Measurements from ENCODE around the gene CYP4F3. TPM values are rescaled to one million over a fixed set of nuclear protein-coding genes. Genes with fewer than 3 reads are reported as not detected.

CYP4F3 gene
- total and polyA plus RNA-seq, 2 of the 13 experiments (the other 11 are each of a cell fraction or from before 2014, with no cell fraction given), result 17.8 to 22.8 TPM

DNA sequence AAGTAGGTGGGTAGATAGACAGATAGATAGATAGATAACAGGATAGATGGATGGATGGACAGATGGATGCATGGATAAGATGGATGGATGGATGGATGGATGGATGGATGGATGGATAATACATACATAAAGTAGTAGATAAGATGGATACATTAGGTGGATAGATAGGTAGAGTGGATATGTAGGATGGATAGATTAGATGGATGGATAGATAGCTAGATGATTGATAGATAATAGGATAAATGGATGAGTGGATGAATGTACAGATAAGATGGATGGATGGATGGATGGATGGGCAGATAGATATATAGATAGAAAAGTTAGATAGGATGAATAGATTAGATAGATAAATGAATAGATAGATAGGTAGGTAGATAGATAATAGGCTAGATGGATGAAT is 2.1 kb downstream of the CYP4F3 start:
- POLR2A ChIA-PET, result interaction anchor here (1.6 to 4.5 kb wide), 2 partner anchors 30 to 194 kb away, joined by 4 to 68 read pairs; partner anchors contain the start of gene CYP4F12
- Histone ChIP-seq H3K27ac (ENCODE audit: extremely low read length, insufficient read depth, low read length) (no peak overlapping the region), H3K79me2 (ENCODE audit: insufficient read depth, low read length) (peaks cover 32% of the 10 kb centered on the region), H3K27me3 (ENCODE audit: control insufficient read depth in 1 of 2, insufficient read depth in 2 of 2, low read length in 2 of 2) (no peaks in the 10 kb centered on the region), H3K4me2 (ENCODE audit: low read depth, low read length) (peak overlapping the region; percentile 96), H3K9me3 (ENCODE audit: low read length) (no peaks in the 10 kb centered on the region), H2AFZ (ENCODE audit: low read length) (no peak overlapping the region), H3K4me3 (replicated peaks in 1 of 3; ENCODE audit: insufficient read depth in 1 of 3, low read depth in 2 of 3, low read length in 3 of 3) (peak overlapping the region in 1 of 3 experiments; percentile 80; a peak in 2 of 6 replicates), H3K36me3 (replicated peaks in 1 of 2; ENCODE audit: control insufficient read depth in 1 of 2, insufficient read depth in 2 of 2, low read length in 2 of 2) (peaks cover 3 to 9% of the 10 kb centered on the region in 2 experiments; a peak in 4 of 5 replicates), H4K20me1 (ENCODE audit: insufficient read depth, low read length) (no peaks in the 10 kb centered on the region; the same call in 1 of the 2 replicates), H3K9ac (ENCODE audit: insufficient read depth, low read depth, low read length) (no peak overlapping the region), H3K4me1 (ENCODE audit: insufficient read depth, low read length) (peaks cover 77% of the 10 kb centered on the region)
- TF ChIP-seq SETDB1 (CRISPR knock-in tag; IDR thresholded peaks at IDR 0.05; ENCODE audit: borderline replicate concordance) (no peak), ZNF567 (CRISPR knock-in tag; IDR thresholded peaks at IDR 0.05; ENCODE audit: borderline replicate concordance) (no peak), CREM (IDR thresholded peaks at IDR 0.05) (0 out of 2 replicates have a peak, but pooled peaks have one; percentile 2), CREM (CRISPR knock-in tag; IDR thresholded peaks at IDR 0.05) (no peak), ZNF543 (CRISPR knock-in tag; IDR thresholded peaks at IDR 0.05) (no peak), ZFP91 (CRISPR knock-in tag; IDR thresholded peaks at IDR 0.05; ENCODE audit: borderline replicate concordance) (no peak), IRF1 (CRISPR knock-in tag; IDR thresholded peaks at IDR 0.05; ENCODE audit: low read depth) (no peak), ZNF782 (CRISPR knock-in tag; IDR thresholded peaks at IDR 0.05; ENCODE audit: borderline replicate concordance) (no peak), SAP130 (CRISPR knock-in tag; IDR thresholded peaks at IDR 0.05; ENCODE audit: low read depth) (no peak), TFDP2 (CRISPR knock-in tag; IDR thresholded peaks at IDR 0.05) (no peak), CREB1 (IDR thresholded peaks at IDR 0.05) (no peak), CREB1 (CRISPR knock-in tag; IDR thresholded peaks at IDR 0.05) (0 out of 2 replicates have a peak, but pooled peaks have one; percentile 12), ZFP41 (CRISPR knock-in tag; IDR thresholded peaks at IDR 0.05; ENCODE audit: borderline replicate concordance) (no peak), PAF1 (CRISPR knock-in tag; IDR thresholded peaks at IDR 0.05) (no peak)
- no peak for FAIRE-seq
- no peak for ATAC-seq
- in situ Hi-C loops (cut with HindIII; ENCODE audit: extremely low pct_ligation_motif_present, low pct_unique_long_range_greater_than_20kb) (loop anchor here (25.0 kb wide), 1 partner anchor 519 kb away; the partner anchor contains the start of gene CIB3), intact Hi-C loops (cut with micrococcal nuclease; ENCODE audit: unreplicated experiment) (no loop called here)
- no TSS peak for BruUV-seq (replicated peaks)
- DNase-seq (ENCODE audit: low spot score), result no peak
- CTCF ChIA-PET (ENCODE audit: low intra/inter-chr PET ratio, low total read pairs), result no interaction called here

Data from HepG2 (cell line).